Vagina (tissue), 2 donors: ENCODE data around the gene GALNT9. TPM values are rescaled to one million over a fixed set of nuclear protein-coding genes. Genes with fewer than 3 reads are reported as not detected.
"Not testable (repeated sequence)": the region's sequence is repeated elsewhere in the genome, so short reads cannot be mapped to it uniquely, and the experiment has no call there.

ENCODE experiments used
- DNase-seq, 2 donors: peaks; one replicate each; pipeline ENCODE4 v3.0.0-alpha.2; 2017; ENCODE audit errors: extremely low spot score in 2 of 2
- H3K27ac ChIP-seq: fragments of 200-600 bp; sonication (generic); one replicate; pipeline ENCODE4 v1.5.1; 2019
- H3K27me3 ChIP-seq: fragments of 200-600 bp; sonication (generic); one replicate; pipeline ENCODE4 v1.5.1; 2019
- H3K36me3 ChIP-seq, 2 donors: fragments of 200-600 bp; sonication (generic); one replicate each; pipeline ENCODE4 v1.5.1; 2017 to 2019
- H3K4me1 ChIP-seq: fragments of 200-600 bp; sonication (generic); one replicate; pipeline ENCODE4 v1.5.1; 2019
- H3K4me3 ChIP-seq, 2 donors: fragments of 200-600 bp; sonication (generic); 1 replicate in 1 of 2; 2 replicates in 1 of 2; pipeline ENCODE4 v1.5.1; 2016 to 2019
- H3K9me3 ChIP-seq: fragments of 200-600 bp; sonication (generic); one replicate; pipeline ENCODE4 v1.5.1; 2019
- CTCF ChIP-seq, 3 experiments: fragments of 450-650 bp in 2 of 3; fragments of 200-600 bp in 1 of 3; sonication (generic) in 1 of 3; IDR thresholded peaks; one replicate each; pipeline ENCODE4 v1.5.1; 2017 to 2019; ENCODE audit warnings: antibody characterized with exemption in 3 of 3, mild to moderate bottlenecking in 2 of 3, moderate library complexity in 2 of 3
- POLR2A ChIP-seq, 2 donors: fragments of 450-650 bp; IDR thresholded peaks; one replicate each; pipeline ENCODE4 v1.6.1; 2017; ENCODE audit warnings: antibody characterized with exemption in 2 of 2, mild to moderate bottlenecking in 2 of 2, moderate library complexity in 2 of 2
- POLR2AphosphoS5 ChIP-seq, 2 donors: sonication (generic); formaldehyde crosslinking; IDR thresholded peaks; one replicate each; pipeline ENCODE4 v1.9.0; 2017; ENCODE audit warnings: antibody characterized with exemption in 2 of 2, mild to moderate bottlenecking in 2 of 2, low read depth in 1 of 2; ENCODE audit not compliant: insufficient read depth in 1 of 2
- intact Hi-C: fragments of 100-400 bp; cut with DNase I; formaldehyde crosslinking; loops from one replicate; pipeline ENCODE4 v1.15.1; 2023
- total RNA-seq: library from RNA; depleted of rRNA; stranded (reverse); fragments of >200 nt; gene quantifications from one replicate; pipeline ENCODE4 v1.2.3, GENCODE V29; 2016

Gene GALNT9
- total RNA-seq, 1 donor from 2014 or later = 1.5 TPM

GRCh38 chr12:132225214-132225613, 104.2 kb downstream of the GALNT9 start:
- Histone ChIP-seq H3K36me3 (no peaks in the 10 kb centered on the region), H3K4me1 (no peaks in the 10 kb centered on the region), H3K27ac (no peak overlapping the region), H3K27me3 (no peaks in the 10 kb centered on the region), H3K9me3 (no peaks in the 10 kb centered on the region), H3K4me3 (no peak overlapping the region)
- intact Hi-C loops = no loop called here
- TF ChIP-seq POLR2AphosphoS5 (IDR thresholded peaks at IDR 0.05; ENCODE audit: insufficient read depth in 1 of 2, low read depth in 1 of 2) = no peak
- no peak for TF ChIP-seq POLR2A (IDR thresholded peaks at IDR 0.05)
- no peak for TF ChIP-seq CTCF (IDR thresholded peaks at IDR 0.05)
- no peak for DNase-seq

GRCh38 chr12:132224484-132224883, 104.9 kb downstream of the GALNT9 start:
- H3K36me3 ChIP-seq = no peaks in the 10 kb centered on the region
- H3K4me1 ChIP-seq = no peaks in the 10 kb centered on the region
- H3K27me3 ChIP-seq = no peaks in the 10 kb centered on the region
- no peak overlapping the region for H3K27ac ChIP-seq
- no peak overlapping the region for H3K4me3 ChIP-seq
- H3K9me3 ChIP-seq = no peaks in the 10 kb centered on the region
- no peak for TF ChIP-seq CTCF (IDR thresholded peaks at IDR 0.05)
- TF ChIP-seq POLR2A (IDR thresholded peaks at IDR 0.05) = no peak
- TF ChIP-seq POLR2AphosphoS5 (IDR thresholded peaks at IDR 0.05; ENCODE audit: insufficient read depth in 1 of 2, low read depth in 1 of 2) = no peak
- no peak for DNase-seq
- intact Hi-C loops = no loop called here

GRCh38 chr12:132222808-132223173, 106.6 kb downstream of the GALNT9 start:
- DNase-seq = no peak
- Histone ChIP-seq H3K9me3 (no peaks in the 10 kb centered on the region), H3K36me3 (no peaks in the 10 kb centered on the region), H3K27ac (no peak overlapping the region), H3K27me3 (no peaks in the 10 kb centered on the region), H3K4me1 (no peaks in the 10 kb centered on the region), H3K4me3 (no peak overlapping the region)
- TF ChIP-seq POLR2A (IDR thresholded peaks at IDR 0.05) (no peak), POLR2AphosphoS5 (IDR thresholded peaks at IDR 0.05; ENCODE audit: insufficient read depth in 1 of 2, low read depth in 1 of 2) (no peak), CTCF (IDR thresholded peaks at IDR 0.05) (no peak)
- intact Hi-C loops = no loop called here

- H3K27me3 ChIP-seq = no peaks in the 10 kb centered on the region
- no peak overlapping the region for H3K4me3 ChIP-seq
Measured at GRCh38 chr12:132222096-132222807, 107.1 kb downstream of the GALNT9 start.

GRCh38 chr12:132219761-132220160, 109.6 kb downstream of the GALNT9 start:
- H3K9me3 ChIP-seq, H3K27me3 ChIP-seq, H3K27ac ChIP-seq, H3K36me3 ChIP-seq, H3K4me1 ChIP-seq, intact Hi-C loops, H3K4me3 ChIP-seq, DNase-seq: not testable (repeated sequence)

More at GRCh38 chr12:132222096-132222807, 107.1 kb downstream of the GALNT9 start:
- TF ChIP-seq POLR2A (IDR thresholded peaks at IDR 0.05) = no peak
- TF ChIP-seq CTCF (IDR thresholded peaks at IDR 0.05) = no peak
- no peak for TF ChIP-seq POLR2AphosphoS5 (IDR thresholded peaks at IDR 0.05; ENCODE audit: insufficient read depth in 1 of 2, low read depth in 1 of 2)
- no peak for DNase-seq
- H3K4me1 ChIP-seq = no peaks in the 10 kb centered on the region
- no peaks in the 10 kb centered on the region for H3K9me3 ChIP-seq
- intact Hi-C loops = no loop called here
- H3K36me3 ChIP-seq = no peaks in the 10 kb centered on the region
- H3K27ac ChIP-seq = no peak overlapping the region
